ENCODE data around the gene PER3.

DNA sequence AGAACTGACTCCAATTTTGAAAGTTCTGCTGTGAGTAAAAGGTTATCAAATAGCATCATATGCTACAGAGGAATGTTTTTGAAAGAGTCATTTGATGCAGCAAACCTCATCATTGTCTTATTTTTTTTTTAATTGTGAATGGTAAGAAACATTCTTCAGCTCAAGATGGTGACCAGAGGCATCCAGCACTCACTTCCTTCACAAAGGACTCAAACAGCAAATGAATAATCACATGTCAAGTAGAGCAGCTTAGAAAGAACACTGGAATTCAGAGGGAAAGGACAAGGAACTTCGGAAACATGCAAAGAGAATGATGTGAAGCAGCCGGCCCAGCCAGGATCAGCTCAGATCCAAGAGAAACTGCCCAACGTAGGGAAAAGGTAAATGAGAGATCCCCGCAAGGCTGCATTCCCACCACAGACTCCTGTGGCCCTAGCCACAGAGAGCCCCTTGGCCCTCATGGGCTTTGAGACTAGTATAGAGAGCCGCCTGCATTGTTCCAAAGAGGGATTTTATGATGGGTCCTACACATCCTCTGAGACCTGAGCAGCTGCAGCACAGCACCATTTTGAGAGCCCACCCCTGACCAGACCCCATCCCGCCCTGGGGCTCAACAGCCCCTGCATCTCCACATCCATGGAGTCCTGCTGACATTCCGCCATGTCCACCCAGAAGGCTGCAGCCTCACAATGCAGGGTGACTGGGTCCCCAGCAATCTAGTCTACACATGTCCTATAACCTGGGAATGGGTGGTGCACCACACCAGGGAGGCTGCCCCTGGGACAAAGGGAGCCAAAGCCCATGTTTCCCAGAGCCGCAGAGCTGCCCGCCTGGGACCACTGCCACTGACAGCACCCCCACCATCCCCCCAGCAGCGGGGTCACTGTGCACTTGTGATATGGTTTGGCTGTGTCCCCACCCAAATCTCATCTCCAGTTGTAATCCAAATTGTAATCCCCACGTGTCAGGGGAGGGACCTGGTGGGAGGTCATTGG, 90.0 kb downstream of the PER3 start:
- TF ChIP-seq POLR2A (IDR thresholded peaks at IDR 0.05) (no peak), EP300 (IDR thresholded peaks at IDR 0.05) (no peak)
- TF ChIP-seq, protein P1, sequence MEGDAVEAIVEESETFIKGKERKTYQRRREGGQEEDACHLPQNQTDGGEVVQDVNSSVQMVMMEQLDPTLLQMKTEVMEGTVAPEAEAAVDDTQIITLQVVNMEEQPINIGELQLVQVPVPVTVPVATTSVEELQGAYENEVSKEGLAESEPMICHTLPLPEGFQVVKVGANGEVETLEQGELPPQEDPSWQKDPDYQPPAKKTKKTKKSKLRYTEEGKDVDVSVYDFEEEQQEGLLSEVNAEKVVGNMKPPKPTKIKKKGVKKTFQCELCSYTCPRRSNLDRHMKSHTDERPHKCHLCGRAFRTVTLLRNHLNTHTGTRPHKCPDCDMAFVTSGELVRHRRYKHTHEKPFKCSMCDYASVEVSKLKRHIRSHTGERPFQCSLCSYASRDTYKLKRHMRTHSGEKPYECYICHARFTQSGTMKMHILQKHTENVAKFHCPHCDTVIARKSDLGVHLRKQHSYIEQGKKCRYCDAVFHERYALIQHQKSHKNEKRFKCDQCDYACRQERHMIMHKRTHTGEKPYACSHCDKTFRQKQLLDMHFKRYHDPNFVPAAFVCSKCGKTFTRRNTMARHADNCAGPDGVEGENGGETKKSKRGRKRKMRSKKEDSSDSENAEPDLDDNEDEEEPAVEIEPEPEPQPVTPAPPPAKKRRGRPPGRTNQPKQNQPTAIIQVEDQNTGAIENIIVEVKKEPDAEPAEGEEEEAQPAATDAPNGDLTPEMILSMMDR (IDR thresholded peaks at IDR 0.05) = no peak
